H1 (cell line): Measurements from ENCODE around the gene JAKMIP2. TPM values are rescaled to one million over a fixed set of nuclear protein-coding genes. Genes with fewer than 3 reads are reported as not detected.

Experiments
- CTCF ChIA-PET: fragments of 300-600 bp; sonication (Branson Sonifier 250); formaldehyde crosslinking; loops from one replicate; lab custom pipeline; 2021; ENCODE audit not compliant: partially characterized antibody; lab: Charles Lee
- POLR2A ChIA-PET: fragments of 300-600 bp; sonication (Branson Sonifier 250); formaldehyde crosslinking; loops from one replicate; lab custom pipeline; 2021; ENCODE audit warnings: inconsistent platforms; ENCODE audit not compliant: partially characterized antibody; lab: Charles Lee
- DNase-seq, 2 experiments: peaks; one replicate each; pipeline versions ENCODE4 v3.0.0 to v3.0.0-alpha.2; 2010 to 2022; ENCODE audit warnings: low spot score in 2 of 2, low read depth in 1 of 2, mixed read lengths in 1 of 2
- FAIRE-seq: peaks from 2 replicates; lab custom pipeline; 2011; peaks lifted over from hg19 to GRCh38; lab: Jason Lieb, UNC
- H2AFZ ChIP-seq: 2 replicates; pipeline ENCODE4 v1.8.1; 2012; ENCODE audit warnings: low read length, inconsistent platforms
- H2AK5ac ChIP-seq: 2 replicates; pipeline ENCODE4 v1.6.1; 2013; ENCODE audit warnings: low read depth, low read length
- H2BK120ac ChIP-seq: replicated peaks from 2 replicates; pipeline ENCODE3; 2013; ENCODE audit warnings: low read depth, low read length, inconsistent platforms
- H2BK12ac ChIP-seq: 2 replicates; pipeline ENCODE4 v1.6.1; 2013; ENCODE audit warnings: low read depth, low read length
- H2BK15ac ChIP-seq: 2 replicates; pipeline ENCODE4 v1.6.1; 2013; ENCODE audit warnings: low read length
- H2BK20ac ChIP-seq: 2 replicates; pipeline ENCODE4 v1.6.1; 2013; ENCODE audit warnings: low read length
- H2BK5ac ChIP-seq: 2 replicates; pipeline ENCODE4 v1.6.1; 2013; ENCODE audit warnings: low read depth, low read length
- H3K14ac ChIP-seq: 2 replicates; pipeline ENCODE4 v1.6.1; 2013; ENCODE audit warnings: inconsistent platforms; ENCODE audit not compliant: insufficient read length
- H3K18ac ChIP-seq: 2 replicates; pipeline ENCODE4 v1.6.1; 2013; ENCODE audit warnings: low read length; ENCODE audit errors: extremely low read depth
- H3K23ac ChIP-seq: 2 replicates; pipeline ENCODE4 v1.6.1; 2013; ENCODE audit warnings: inconsistent platforms; ENCODE audit not compliant: insufficient read length
- H3K23me2 ChIP-seq: 2 replicates; pipeline ENCODE4 v1.6.1; 2013; ENCODE audit warnings: low read depth, low read length
- H3K27ac ChIP-seq: 2 replicates; pipeline ENCODE4 v1.6.1; 2011; ENCODE audit warnings: low read depth, low read length, inconsistent platforms
- H3K27me3 ChIP-seq, 4 experiments: replicated peaks in 1 of 4; 1 replicate in 1 of 4; 2 replicates in 3 of 4; pipeline versions ENCODE4 v1.6.1 to v1.8.1; 2011 to 2013; ENCODE audit warnings: low read length in 3 of 4, mild to moderate bottlenecking in 3 of 4, inconsistent platforms in 2 of 4, mixed read lengths in 2 of 4, moderate library complexity in 1 of 4; ENCODE audit not compliant: control insufficient read depth in 3 of 4, insufficient read depth in 3 of 4; ENCODE audit errors: extremely low read depth in 1 of 4
- H3K36me3 ChIP-seq, 4 experiments: 2 replicates each; pipeline versions ENCODE4 v1.6.1 to v1.8.1; 2011 to 2013; ENCODE audit warnings: mild to moderate bottlenecking in 4 of 4, low read length in 3 of 4, moderate library complexity in 2 of 4, control low read depth in 1 of 4, inconsistent platforms in 1 of 4; ENCODE audit not compliant: insufficient read depth in 4 of 4, control insufficient read depth in 2 of 4
- H3K4ac ChIP-seq: replicated peaks from 2 replicates; pipeline ENCODE3; 2013; ENCODE audit warnings: low read length, low read depth, mixed read lengths, inconsistent platforms; ENCODE audit not compliant: insufficient read length
- H3K4me1 ChIP-seq, 4 experiments: replicated peaks in 1 of 4; 1 replicate in 1 of 4; 2 replicates in 3 of 4; pipeline versions ENCODE4 v1.6.1 to v1.8.1; 2011 to 2013; ENCODE audit warnings: low read length in 3 of 4, inconsistent platforms in 2 of 4, mixed read lengths in 1 of 4; ENCODE audit not compliant: insufficient read depth in 4 of 4, control insufficient read depth in 3 of 4
- H3K4me2 ChIP-seq, 2 experiments: 2 replicates each; pipeline versions ENCODE4 v1.6.1 to v1.8.1; 2011 to 2013; ENCODE audit warnings: low read depth in 2 of 2, low read length in 2 of 2, control low read depth in 1 of 2, inconsistent platforms in 1 of 2, mild to moderate bottlenecking in 1 of 2; ENCODE audit not compliant: insufficient read depth in 1 of 2
- H3K4me3 ChIP-seq, 4 experiments: fragments of 200-600, 300-600 bp in 1 of 4; sonication (generic), shearing (Covaris generic), sonication (Bioruptor Twin) in 1 of 4; 2 replicates each; pipeline versions ENCODE4 v1.5.1 to v1.8.1; 2011 to 2016; ENCODE audit warnings: low read length in 4 of 4, low read depth in 3 of 4, control low read depth in 2 of 4, inconsistent platforms in 2 of 4, mild to moderate bottlenecking in 2 of 4, mixed read lengths in 1 of 4, moderate library complexity in 1 of 4; ENCODE audit not compliant: insufficient read depth in 2 of 4; ENCODE audit errors: extremely low read depth in 1 of 4
- H3K56ac ChIP-seq: replicated peaks from 2 replicates; pipeline ENCODE3; 2013; ENCODE audit warnings: low read depth, mild to moderate bottlenecking, mixed read lengths, low read length, inconsistent platforms; ENCODE audit not compliant: insufficient read length
- H3K79me1 ChIP-seq: 2 replicates; pipeline ENCODE4 v1.6.1; 2013; ENCODE audit warnings: low read depth, low read length, control low read depth
- H3K79me2 ChIP-seq, 2 experiments: 2 replicates each; pipeline versions ENCODE4 v1.6.1 to v1.8.1; 2012 to 2013; ENCODE audit warnings: low read length in 2 of 2, mild to moderate bottlenecking in 2 of 2, inconsistent platforms in 1 of 2; ENCODE audit not compliant: insufficient read depth in 2 of 2, control insufficient read depth in 1 of 2
- H3K9ac ChIP-seq, 4 experiments: replicated peaks in 1 of 4; 1 replicate in 1 of 4; 2 replicates in 3 of 4; pipeline versions ENCODE4 v1.6.1 to v1.8.1; 2011 to 2013; ENCODE audit warnings: low read depth in 3 of 4, low read length in 3 of 4, control low read depth in 2 of 4, mild to moderate bottlenecking in 2 of 4, moderate library complexity in 2 of 4, inconsistent platforms in 1 of 4; ENCODE audit errors: extremely low read depth in 1 of 4
- H3K9me3 ChIP-seq, 2 experiments: 2 replicates each; pipeline versions ENCODE4 v1.6.1 to v1.8.1; 2012 to 2013; ENCODE audit warnings: mild to moderate bottlenecking in 2 of 2, moderate library complexity in 2 of 2, control low read depth in 1 of 2, inconsistent platforms in 1 of 2, low read depth in 1 of 2, low read length in 1 of 2, mixed read lengths in 1 of 2; ENCODE audit not compliant: insufficient read depth in 2 of 2
- H4K20me1 ChIP-seq, 2 experiments: replicated peaks in 1 of 2; 2 replicates each; pipeline versions ENCODE3 to v1.8.1; 2011 to 2013; ENCODE audit warnings: inconsistent platforms in 2 of 2, low read length in 2 of 2, mild to moderate bottlenecking in 1 of 2; ENCODE audit not compliant: insufficient read depth in 2 of 2, control insufficient read depth in 1 of 2
- H4K5ac ChIP-seq: 2 replicates; pipeline ENCODE4 v1.6.1; 2013; ENCODE audit warnings: low read length, low read depth, mixed read lengths, inconsistent platforms; ENCODE audit not compliant: insufficient read length
- H4K8ac ChIP-seq: 2 replicates; pipeline ENCODE4 v1.8.0; 2013; ENCODE audit warnings: mild to moderate bottlenecking, moderate library complexity, low read length, inconsistent platforms; ENCODE audit not compliant: insufficient read depth; ENCODE audit errors: extremely low read depth
- H4K91ac ChIP-seq: replicated peaks from 2 replicates; pipeline ENCODE3; 2013; ENCODE audit warnings: low read length, mixed read lengths, inconsistent platforms; ENCODE audit not compliant: insufficient read length
- ATF2 ChIP-seq: IDR thresholded peaks from 2 replicates; pipeline ENCODE4 v1.6.1; 2012; ENCODE audit warnings: low read length, inconsistent platforms
- BRCA1 ChIP-seq: IDR thresholded peaks from 2 replicates; pipeline ENCODE4 v1.6.1; 2012; ENCODE audit warnings: low read depth, low read length, improper control_type of control experiment
- EGR1 ChIP-seq: IDR thresholded peaks from 2 replicates; pipeline ENCODE4 v1.6.1; 2011; ENCODE audit warnings: low read depth, low read length, borderline replicate concordance
- HDAC6 ChIP-seq: IDR thresholded peaks from one replicate; pipeline ENCODE4 v1.7.1; 2012; ENCODE audit warnings: low read depth, mild to moderate bottlenecking, inconsistent platforms, low read length, moderate library complexity
- KDM1A ChIP-seq: fragments of 200-600, 300-600 bp; sonication (generic); IDR thresholded peaks from 2 replicates; pipeline ENCODE4 v1.7.1; 2016; ENCODE audit warnings: mild to moderate bottlenecking, low read length, borderline replicate concordance
- KDM4A ChIP-seq: IDR thresholded peaks from one replicate; pipeline ENCODE4 v1.7.1; 2012; ENCODE audit warnings: low read depth, mild to moderate bottlenecking, moderate library complexity, low read length, inconsistent platforms; ENCODE audit not compliant: severe bottlenecking
- KDM5A ChIP-seq: fragments of 200-600 bp; IDR thresholded peaks from 2 replicates; pipeline ENCODE4 v1.7.1; 2012; ENCODE audit warnings: mild to moderate bottlenecking, low read length, inconsistent platforms, mixed read lengths
- SP4 ChIP-seq: IDR thresholded peaks from 2 replicates; pipeline ENCODE4 v1.6.1; 2012; ENCODE audit warnings: low read length, inconsistent platforms
- TAF7 ChIP-seq: optimal IDR thresholded peaks from 2 replicates; pipeline ENCODE3; 2011; ENCODE audit warnings: low read depth, mild to moderate bottlenecking, inconsistent platforms, low read length, moderate library complexity, borderline replicate concordance
- WGBS, 2 experiments: shearing (Covaris generic) in 1 of 2; methylation state at CpG; one replicate each; pipeline versions ENCODE4 v1.1.6 to v1.1.7; 2013 to 2015; ENCODE audit warnings: low lambda C conversion rate in 2 of 2, mixed read lengths in 2 of 2, inconsistent platforms in 1 of 2, low coverage in 1 of 2, missing lambda C conversion rate in 1 of 2; ENCODE audit not compliant: insufficient replicate concordance in 2 of 2, insufficient coverage in 1 of 2, insufficient read length in 1 of 2; ENCODE audit errors: extremely low coverage in 1 of 2, missing lambda C conversion rate in 1 of 2; 5-methylcytosine and 5-hydroxymethylcytosine counted together
- polyA plus RNA-seq, 7 experiments: library from polyadenylated mRNA; depleted of rRNA in 3 of 7; stranded (reverse) in 5 of 7; unstranded in 2 of 7; fragments of >200 nt in 5 of 7; fragments of 200-250 nt in 2 of 7; gene quantifications; 1 replicate in 5 of 7; 2 replicates in 1 of 7; 4 replicates in 1 of 7; pipeline versions ENCODE4 v1.2.1 to v1.2.3, GENCODE V29; 2011 to 2013; ENCODE audit warnings: missing spikeins in 2 of 7, mixed read lengths in 2 of 7
- total RNA-seq: library from RNA; stranded (reverse); fragmentation: NEBNext Ultra II Directional; extraction: Animal tissue kit (Norgen Biotek cat#: 25700); gene quantifications from 2 replicates; pipeline ENCODE4 v1.2.1, GENCODE V29; 2021

JAKMIP2 gene
- total and polyA plus RNA-seq, 2 of the 8 experiments (the other 6 are each of a cell fraction or from before 2014, with no cell fraction given) = 2.4 to 13.6 TPM

GRCh38 chr5:147773587-147773986 lies 8.9 kb downstream of the JAKMIP2 start:
- FAIRE-seq (no peak), DNase-seq (no peak)
- Histone ChIP-seq H4K91ac (no peak overlapping the region), H3K27me3 (peaks cover 0 to 2% (median 0%) of the 10 kb centered on the region in 4 experiments; a peak in 1 of 7 replicates), H3K79me1 (no peaks in the 10 kb centered on the region), H3K27ac (no peak overlapping the region), H3K4ac (no peak overlapping the region), H4K8ac (no peak overlapping the region), H3K23ac (no peak overlapping the region), H3K14ac (no peak overlapping the region), H2BK120ac (no peak overlapping the region), H2BK12ac (no peak overlapping the region), H2AFZ (no peak overlapping the region), H2BK5ac (no peak overlapping the region), H2BK15ac (no peak overlapping the region), H3K23me2 (no peaks in the 10 kb centered on the region), H2BK20ac (no peak overlapping the region), H3K9ac (peak overlapping the region in 1 of 4 experiments; percentile 34; a peak in 1 of 7 replicates), H3K4me1 (peaks cover 0 to 4% (median 0%) of the 10 kb centered on the region in 4 experiments; a peak in 1 of 7 replicates), H3K36me3 (peaks cover 0 to 8% (median 0%) of the 10 kb centered on the region in 4 experiments; a peak in 2 of 8 replicates), H2AK5ac (no peak overlapping the region), H3K9me3 (peaks cover 2 to 6% of the 10 kb centered on the region in 2 experiments; a peak in 2 of 4 replicates), H3K56ac (no peak overlapping the region), H3K79me2 (peaks cover 0 to 53% of the 10 kb centered on the region in 2 experiments; a peak in 3 of 4 replicates), H4K5ac (no peak overlapping the region), H3K18ac (no peak overlapping the region), H3K4me2 (no peak overlapping the region), H4K20me1 (peaks cover 0 to 2% of the 10 kb centered on the region in 2 experiments), H3K4me3 (no peak overlapping the region)
- WGBS, 2 experiments = 83% methylated on average over 2 of the region's 2 CpGs; no CpG with 5 or more reads in 1 of the 2 experiments
- POLR2A ChIA-PET = interaction anchor here (0.9 to 1.1 kb wide), 2 partner anchors 9 to 25 kb away, joined by 4 read pairs; partner anchors contain the start of gene JAKMIP2
- TF ChIP-seq EGR1 (no peak), KDM1A (no peak), SP4 (no peak), KDM4A (no peak), BRCA1 (no peak), ATF2 (no peak), TAF7 (no peak), KDM5A (no peak), HDAC6 (no peak)
- CTCF ChIA-PET = interaction anchor here (1.6 kb wide), 1 partner anchor 33 kb away, joined by 5 read pairs; no protein-coding TSS in a partner anchor
